Measurements from ENCODE around the gene ASB13.
"Not testable (repeated sequence)": the region's sequence is repeated elsewhere in the genome, so short reads cannot be mapped to it uniquely, and the experiment has no call there.

Gene ASB13

GRCh38 chr10:5622186-5622960 lies 44.0 kb downstream of the ASB13 start:
- DNase-seq: peak; percentile 78

- not testable (repeated sequence) for DNase-seq
Measured at GRCh38 chr10:5621371-5621770, 45.0 kb downstream of the ASB13 start.

- no peak for DNase-seq
Measured at GRCh38 chr10:5620966-5621365, 45.4 kb downstream of the ASB13 start.

DNA sequence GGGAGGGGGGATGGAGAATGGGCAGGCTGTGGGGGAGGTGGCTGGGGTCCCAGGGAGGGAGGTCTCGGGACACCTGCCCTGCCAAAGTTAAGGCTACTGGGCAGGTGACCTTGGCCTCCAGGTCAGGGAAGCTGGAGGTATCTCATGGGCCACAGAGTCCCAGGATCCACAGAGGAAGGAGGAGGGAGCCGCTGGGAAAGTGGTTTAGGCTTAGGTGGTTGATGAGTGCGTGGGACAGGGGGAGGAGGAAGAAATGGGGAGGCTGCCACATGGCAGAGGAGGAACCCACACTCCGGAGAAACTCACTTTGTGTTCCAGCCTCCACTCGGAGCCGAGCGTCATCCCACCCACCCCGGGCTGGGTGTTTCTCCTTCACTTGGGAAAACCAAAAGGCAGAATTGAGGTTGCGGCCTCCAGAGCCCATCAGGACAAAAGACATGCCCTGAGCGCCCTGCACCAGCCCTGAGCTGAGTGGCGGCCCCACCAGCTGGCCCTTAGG lies 46.1 kb downstream of the ASB13 start:
- no peak for DNase-seq

GRCh38 chr10:5619362-5620211 lies 46.8 kb downstream of the ASB13 start:
- DNase-seq: peak; percentile 42

DNA sequence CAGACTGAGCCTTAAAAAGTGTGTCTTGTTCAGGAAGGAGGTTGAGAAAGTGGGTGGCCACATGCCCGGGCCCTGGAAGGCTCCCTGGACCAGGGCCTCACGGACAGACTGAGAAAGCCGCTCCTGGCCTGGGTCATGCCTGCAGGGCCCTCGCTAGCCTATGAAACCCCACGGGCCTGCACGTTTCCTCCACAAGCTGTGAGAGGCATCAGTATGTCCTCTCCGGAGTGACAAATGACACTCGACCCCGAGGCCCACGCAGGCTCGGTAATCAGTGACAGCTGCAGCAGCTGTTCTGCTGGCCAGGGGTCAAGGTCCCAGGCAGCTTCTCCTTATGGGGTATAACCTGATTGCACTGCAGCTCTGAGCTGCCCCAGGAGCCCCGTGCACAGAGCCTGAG lies 47.6 kb downstream of the ASB13 start:
- DNase-seq: no peak

DNA sequence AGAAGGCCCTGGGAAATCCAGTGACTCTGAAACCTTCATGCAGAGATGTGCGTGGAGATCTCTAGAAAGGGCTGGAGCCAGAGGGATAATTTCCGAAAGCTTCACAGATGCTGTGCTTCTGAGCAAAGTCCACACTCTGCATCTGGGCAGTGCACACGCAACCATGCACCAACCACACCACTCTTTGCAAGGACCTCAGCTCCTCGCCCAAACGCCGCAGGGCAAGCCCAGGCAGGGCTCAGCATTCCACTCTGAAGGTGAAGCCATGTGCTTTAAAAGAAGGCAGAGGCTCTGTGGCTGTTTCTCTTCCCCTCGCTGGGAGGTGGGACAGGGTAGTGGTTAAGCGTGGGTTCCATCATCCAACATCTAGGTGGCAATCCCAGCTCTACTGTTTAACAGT lies 48.4 kb downstream of the ASB13 start:
- no peak for DNase-seq

DNA sequence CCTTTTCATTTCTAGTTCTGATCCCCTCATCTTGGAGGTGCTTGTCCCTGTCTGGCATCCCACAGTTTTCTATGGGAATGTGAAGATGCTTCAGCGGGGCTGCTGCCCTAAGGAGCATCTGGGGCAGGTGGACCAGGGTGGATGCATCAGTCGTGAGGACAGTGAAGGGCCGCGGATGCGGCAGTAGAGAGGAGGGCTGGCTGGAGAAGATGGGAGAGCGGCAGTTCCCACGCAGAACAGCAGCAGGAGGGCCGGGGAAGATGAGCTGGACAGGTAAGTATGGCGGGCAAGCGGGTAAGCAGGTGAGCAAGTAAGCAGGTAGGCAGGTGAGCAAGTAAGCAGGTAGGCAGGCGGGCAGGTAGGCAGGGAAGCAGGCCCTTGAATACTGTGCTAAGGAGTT lies 48.9 kb downstream of the ASB13 start:
- no peak for DNase-seq

DNA sequence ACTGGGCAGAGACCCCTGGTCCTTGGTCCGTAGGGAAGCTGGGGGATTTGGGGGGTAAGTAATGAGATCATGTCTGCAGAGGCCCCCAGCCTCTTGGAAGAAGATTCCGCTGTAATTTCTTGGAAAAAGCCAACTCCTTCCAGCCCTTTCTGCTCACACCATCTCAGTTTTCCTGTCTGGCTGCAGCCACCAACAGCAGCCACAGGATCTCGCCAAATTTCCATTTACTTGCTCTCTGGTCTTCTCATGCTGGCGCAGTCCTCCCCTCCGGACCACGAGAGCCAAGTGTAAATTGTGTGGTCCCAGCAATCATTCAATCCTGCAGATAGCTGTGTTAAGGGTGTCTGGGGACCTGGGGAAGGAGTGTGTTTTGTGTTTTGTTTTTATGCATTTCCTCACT lies 49.6 kb downstream of the ASB13 start:
- no peak for DNase-seq

DNA sequence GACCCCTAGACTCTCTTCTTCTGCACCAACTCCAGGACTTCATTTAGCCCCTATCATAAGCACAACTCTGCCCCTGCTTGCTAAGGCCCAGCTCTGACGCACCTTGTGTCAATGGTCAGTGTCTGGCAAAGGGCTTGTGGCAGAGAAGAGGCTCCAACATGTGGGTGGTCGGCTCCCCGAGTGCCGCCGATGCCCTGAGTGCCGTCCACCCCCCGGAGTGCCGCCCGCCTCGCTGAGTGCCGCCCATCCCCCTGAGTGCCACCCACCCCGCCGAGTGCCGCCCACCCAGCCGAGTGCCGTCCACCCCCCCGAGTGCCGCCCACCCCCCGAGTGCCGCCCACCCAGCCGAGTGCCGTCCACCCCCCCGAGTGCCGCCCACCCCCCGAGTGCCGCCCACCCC lies 50.3 kb downstream of the ASB13 start:
- DNase-seq: no peak

DNA sequence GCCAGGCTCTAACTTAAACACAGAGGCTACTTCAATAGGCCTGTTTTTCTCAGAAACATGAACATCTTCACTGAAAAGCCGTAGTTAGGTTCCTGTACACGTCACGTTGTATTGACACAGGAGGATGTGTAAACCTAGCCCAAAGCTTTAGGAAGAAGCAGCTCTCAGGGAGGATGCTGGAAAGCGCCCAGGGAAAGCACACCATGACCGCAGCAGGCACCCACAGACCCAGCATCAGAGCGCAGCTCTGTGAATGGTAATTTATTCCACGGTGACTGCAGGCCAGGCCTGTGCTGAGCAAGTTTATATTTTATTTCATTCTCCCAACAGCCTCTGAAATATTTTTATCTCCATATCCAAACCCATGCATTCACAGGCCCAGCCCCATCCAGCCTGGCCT lies 51.1 kb downstream of the ASB13 start:
- no peak for DNase-seq

DNA sequence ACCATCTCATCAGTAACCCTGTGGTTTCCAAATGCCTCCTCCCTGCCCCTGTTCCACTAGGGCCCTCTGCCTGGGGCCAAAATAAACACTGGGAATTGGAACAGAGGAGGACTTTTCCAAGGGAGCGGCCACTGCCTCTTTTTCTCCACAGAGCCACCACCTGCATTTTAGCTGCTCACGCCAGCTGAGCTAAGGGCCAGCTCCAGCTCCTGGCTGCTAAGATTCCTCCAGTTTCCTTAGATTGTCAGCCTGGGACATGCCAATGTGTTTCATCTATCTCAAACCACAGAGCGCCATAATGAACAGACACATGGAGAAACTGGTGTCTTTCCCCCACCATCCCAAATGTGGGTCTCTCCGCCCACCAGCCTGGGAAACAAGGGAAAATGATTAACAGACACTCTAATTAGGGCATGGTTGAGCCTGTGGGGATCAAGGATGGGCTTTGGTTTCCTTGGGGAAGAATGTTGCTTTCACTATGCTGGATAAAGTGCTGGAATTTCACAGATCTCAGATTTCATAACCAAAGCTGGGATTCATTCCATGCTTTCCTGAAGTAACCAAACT lies 52.2 kb downstream of the ASB13 start:
- peak; percentile 50 for DNase-seq

GRCh38 chr10:5613481-5614154 lies 52.8 kb downstream of the ASB13 start:
- no peak for DNase-seq

GRCh38 chr10:5611899-5612680 lies 54.3 kb downstream of the ASB13 start:
- peak; percentile 10 for DNase-seq

GRCh38 chr10:5609952-5610616 lies 56.3 kb downstream of the ASB13 start:
- no peak for DNase-seq

GRCh38 chr10:5608608-5609220 lies 57.7 kb downstream of the ASB13 start:
- no peak for DNase-seq

DNA sequence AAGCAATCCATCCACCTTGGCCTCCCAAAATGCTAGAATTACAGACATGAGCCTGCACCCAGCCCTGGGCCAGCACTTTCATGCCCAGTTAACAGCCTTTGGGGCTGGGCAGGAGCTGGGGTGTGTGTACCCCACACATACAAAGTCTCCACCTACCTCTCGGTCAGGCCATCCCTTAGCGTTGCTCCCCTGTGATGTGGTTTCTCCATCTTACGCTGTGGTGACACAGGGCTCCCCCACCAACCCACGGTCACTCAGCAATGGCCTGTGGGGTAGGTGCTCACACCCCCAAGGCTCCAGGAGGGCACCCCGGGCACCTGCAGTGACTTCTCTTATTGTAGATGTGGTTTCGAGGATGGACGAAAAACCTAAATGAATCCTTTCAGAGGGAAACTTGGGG lies 58.8 kb downstream of the ASB13 start:
- no peak for DNase-seq

GRCh38 chr10:5606864-5607263 lies 59.5 kb downstream of the ASB13 start:
- no peak for DNase-seq

- no peak for DNase-seq
Measured at GRCh38 chr10:5606321-5606720, 60.1 kb downstream of the ASB13 start.

GRCh38 chr10:5604961-5605360 lies 61.4 kb downstream of the ASB13 start:
- DNase-seq: no peak

All from fibroblast of skin of back (primary cell).